Measurements from ENCODE around the gene SF3B6.
A peak's percentile ranks its signal among the peaks of the same experiment; 100 is the strongest.

Gene SF3B6

GRCh38 chr2:24088821-24089359 lies 12.8 kb upstream of the SF3B6 start:
- DNase-seq, result peak; percentile 50

GRCh38 chr2:24087032-24087431 lies 10.9 kb upstream of the SF3B6 start:
- no peak for DNase-seq

- no peak for DNase-seq
Observed at GRCh38 chr2:24086241-24086640, 10.1 kb upstream of the SF3B6 start.

GRCh38 chr2:24085200-24085489 lies 9.0 kb upstream of the SF3B6 start:
- peak; percentile 1 for DNase-seq

GRCh38 chr2:24084386-24085199 lies 8.5 kb upstream of the SF3B6 start, which contains the start of gene TP53I3:
Gene TP53I3 (minus strand): TSS chr2:24084834. CDS start chr2:24084326, 508 bp downstream.
- DNase-seq, result peak; percentile 88

GRCh38 chr2:24083567-24084385 lies 7.7 kb upstream of the SF3B6 start:
- DNase-seq, result peak; percentile 83

- DNase-seq, result no peak
Observed at GRCh38 chr2:24082787-24083566, 6.9 kb upstream of the SF3B6 start.

- DNase-seq, result no peak
Observed at GRCh38 chr2:24080701-24081100, 4.6 kb upstream of the SF3B6 start.

- no peak for DNase-seq
Observed at GRCh38 chr2:24077879-24078278, 1.8 kb upstream of the SF3B6 start.

- DNase-seq, result no peak
Observed at GRCh38 chr2:24077535-24077877, 1.4 kb upstream of the SF3B6 start.

GRCh38 chr2:24076849-24077534 lies 866 bp upstream of the SF3B6 start:
- DNase-seq, result peak; percentile 28

GRCh38 chr2:24075259-24075658 lies 867 bp downstream of the SF3B6 start:
- DNase-seq, result no peak

GRCh38 chr2:24073816-24074215 lies 2.3 kb downstream of the SF3B6 start:
- DNase-seq, result no peak

- no peak for DNase-seq
Observed at GRCh38 chr2:24072259-24072658, 3.9 kb downstream of the SF3B6 start.

- no peak for DNase-seq
Observed at GRCh38 chr2:24065341-24065740, 10.8 kb downstream of the SF3B6 start.

GRCh38 chr2:24058564-24059271 lies 17.4 kb downstream of the SF3B6 start:
- DNase-seq, result peak; percentile 36

- DNase-seq, result no peak
Observed at GRCh38 chr2:24055750-24056149, 20.4 kb downstream of the SF3B6 start.

GRCh38 chr2:24054366-24055010 lies 21.6 kb downstream of the SF3B6 start:
- no peak for DNase-seq

GRCh38 chr2:24052951-24053350 lies 23.2 kb downstream of the SF3B6 start:
- DNase-seq, result no peak

GRCh38 chr2:24051833-24052232 lies 24.3 kb downstream of the SF3B6 start:
- DNase-seq, result no peak

All from inflammatory macrophage treated with lipopolysaccharide for 4 hours (primary cell).